Measurements from ENCODE around the gene ZNF71.

DNA sequence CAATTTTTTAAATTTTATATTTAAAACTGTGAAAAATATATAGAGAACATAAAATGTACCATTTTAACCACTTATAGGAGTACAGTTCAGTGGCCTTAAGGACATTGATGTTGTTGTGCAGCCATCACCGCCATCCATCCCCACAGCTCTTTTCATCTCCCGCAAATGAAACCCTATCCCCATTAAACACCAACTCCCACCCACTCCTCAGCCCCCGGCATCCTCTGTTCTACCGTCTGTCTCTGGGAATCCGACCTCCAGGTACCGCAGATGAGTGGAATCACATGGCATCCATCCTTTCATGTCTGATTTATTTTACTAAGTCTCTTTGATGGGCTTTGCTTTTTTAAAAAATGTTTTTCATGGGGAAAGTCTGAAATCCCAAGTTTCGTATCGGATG lies 24.0 kb downstream of the ZNF71 start:
- TF ChIP-seq POLR2AphosphoS5 (IDR thresholded peaks at IDR 0.05; ENCODE audit: borderline replicate concordance, low read depth, low read length) = no peak
- TF ChIP-seq EZH2 (IDR thresholded peaks at IDR 0.05) = no peak
- no peak for TF ChIP-seq FOXP2 (optimal IDR thresholded peaks at IDR 0.05; ENCODE audit: control extremely low read depth, extremely low read length, insufficient read depth)
